Hepatic stellate cell (primary cell): ENCODE measurements around the gene ATAD3B.
A peak's percentile ranks its signal among the peaks of the same experiment; 100 is the strongest.
"Not testable (repeated sequence)": the region's sequence is repeated elsewhere in the genome, so short reads cannot be mapped to it uniquely, and the experiment has no call there.

Experiments used
- DNase-seq: peaks from one replicate; pipeline ENCODE4 v3.0.0; 2011; ENCODE audit warnings: low spot score

ATAD3B gene, protein sequence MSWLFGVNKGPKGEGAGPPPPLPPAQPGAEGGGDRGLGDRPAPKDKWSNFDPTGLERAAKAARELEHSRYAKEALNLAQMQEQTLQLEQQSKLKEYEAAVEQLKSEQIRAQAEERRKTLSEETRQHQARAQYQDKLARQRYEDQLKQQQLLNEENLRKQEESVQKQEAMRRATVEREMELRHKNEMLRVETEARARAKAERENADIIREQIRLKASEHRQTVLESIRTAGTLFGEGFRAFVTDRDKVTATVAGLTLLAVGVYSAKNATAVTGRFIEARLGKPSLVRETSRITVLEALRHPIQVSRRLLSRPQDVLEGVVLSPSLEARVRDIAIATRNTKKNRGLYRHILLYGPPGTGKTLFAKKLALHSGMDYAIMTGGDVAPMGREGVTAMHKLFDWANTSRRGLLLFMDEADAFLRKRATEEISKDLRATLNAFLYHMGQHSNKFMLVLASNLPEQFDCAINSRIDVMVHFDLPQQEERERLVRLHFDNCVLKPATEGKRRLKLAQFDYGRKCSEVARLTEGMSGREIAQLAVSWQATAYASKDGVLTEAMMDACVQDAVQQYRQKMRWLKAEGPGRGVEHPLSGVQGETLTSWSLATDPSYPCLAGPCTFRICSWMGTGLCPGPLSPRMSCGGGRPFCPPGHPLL

DNA sequence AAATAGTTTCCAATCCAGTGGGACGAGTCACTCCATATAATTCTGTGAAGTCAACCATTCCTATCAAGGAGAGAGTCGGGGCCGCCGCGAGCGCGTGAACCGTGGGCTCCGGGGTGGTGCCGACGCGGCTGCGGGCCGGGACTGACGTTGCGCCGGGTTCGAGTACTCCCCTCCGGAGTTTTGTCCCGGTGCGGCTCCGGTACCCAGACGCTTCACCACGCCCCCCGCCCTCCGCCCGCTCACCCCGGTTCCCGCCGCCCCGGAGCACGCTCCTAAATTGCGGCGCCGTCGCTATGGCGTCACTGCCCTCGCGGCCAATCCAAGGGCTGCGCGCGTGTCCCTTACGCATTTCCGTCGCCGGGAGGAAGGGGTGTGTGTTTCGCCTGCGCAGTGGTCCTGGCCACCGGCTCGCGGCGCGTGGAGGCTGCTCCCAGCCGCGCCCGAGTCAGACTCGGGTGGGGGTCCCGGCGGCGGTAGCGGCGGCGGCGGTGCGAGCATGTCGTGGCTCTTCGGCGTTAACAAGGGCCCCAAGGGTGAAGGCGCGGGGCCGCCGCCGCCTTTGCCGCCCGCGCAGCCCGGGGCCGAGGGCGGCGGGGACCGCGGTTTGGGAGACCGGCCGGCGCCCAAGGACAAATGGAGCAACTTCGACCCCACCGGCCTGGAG lies at the start of gene ATAD3B:
ATAD3B (plus strand) TSS at position 377 of the 664 bp plus-strand sequence; CDS start at position 497, 120 bp downstream.
- peak; percentile 98 for DNase-seq

DNA sequence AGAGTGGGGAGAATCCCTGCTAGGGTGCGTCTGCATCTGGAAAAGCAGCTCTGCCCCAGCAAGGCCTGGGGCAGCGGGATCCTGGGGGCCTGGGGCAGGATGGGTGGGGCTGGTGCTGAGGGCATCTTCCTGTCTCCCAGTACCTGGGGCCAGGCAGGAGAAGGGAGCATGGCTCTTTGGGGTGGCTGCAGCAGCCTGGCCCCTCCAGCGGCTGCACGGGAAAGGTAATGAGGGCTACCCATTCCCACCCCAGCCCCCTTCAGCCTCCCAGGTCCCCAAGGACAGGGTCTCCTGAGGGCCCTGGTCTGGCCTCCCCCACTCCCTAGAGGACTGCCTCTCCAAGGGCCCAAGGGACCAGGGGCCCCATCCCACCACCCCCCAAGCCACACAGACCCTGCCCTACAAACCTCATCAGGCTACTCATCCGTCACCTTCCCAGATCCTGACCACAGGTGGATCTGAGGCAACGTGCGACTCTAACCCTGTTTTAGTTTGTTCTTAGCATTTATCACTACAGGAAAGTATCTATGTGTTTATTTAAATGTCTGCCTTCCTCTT lies 49.6 kb upstream of the ATAD3B start:
- no peak for DNase-seq

DNA sequence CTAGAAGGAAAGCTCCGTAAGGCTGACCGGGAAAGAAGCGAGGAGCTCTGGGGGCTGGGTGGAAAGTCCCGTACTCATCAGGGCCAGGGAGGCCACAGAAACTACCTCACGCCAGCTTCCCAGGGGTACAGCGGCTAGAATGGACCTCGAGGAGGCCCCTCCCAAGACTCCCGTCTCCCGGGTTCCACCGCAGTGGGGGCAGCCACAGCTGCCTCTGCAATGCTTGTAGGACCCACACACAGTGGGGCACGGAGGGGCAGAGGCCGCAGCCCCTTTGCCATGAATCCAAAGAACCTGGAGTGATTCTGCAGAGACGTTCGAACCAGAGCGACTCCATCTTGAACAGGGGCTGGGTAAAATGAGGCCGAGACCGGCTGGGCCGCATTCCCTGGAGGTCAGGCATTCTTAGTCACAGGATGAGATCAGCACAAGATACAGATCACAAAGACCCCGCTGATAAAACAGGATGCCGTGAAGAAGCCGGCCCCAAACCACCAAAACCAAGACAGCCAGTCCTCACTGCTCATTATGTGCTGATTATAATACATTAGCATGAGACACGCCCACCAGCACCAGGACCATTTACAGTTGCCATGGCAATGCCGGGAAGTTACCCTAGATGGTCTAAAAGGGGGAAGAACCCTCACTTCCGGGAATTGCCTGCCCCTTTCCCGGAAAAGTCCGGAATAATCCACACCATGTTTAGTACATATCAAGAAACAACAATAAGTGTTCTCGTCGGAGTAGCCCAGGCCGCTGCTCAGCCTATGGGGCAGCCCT lies 48.9 kb upstream of the ATAD3B start:
- DNase-seq = no peak

DNA sequence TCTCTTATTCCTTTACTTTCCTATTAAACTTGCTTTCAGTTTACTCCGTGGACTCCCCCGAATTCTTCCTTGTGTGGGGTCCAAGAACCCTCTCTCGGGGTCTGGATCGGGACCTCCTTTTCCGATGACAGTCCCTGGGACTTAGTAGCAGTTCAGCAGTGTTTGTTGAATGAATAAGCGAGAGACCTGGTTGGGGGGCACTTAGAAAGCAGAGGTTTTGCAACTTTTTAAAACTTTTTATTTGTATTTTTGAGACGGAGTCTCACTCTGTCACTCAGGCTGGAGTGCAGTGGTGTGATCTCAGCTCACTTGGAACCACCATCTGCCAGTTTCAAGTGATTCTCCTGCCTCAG lies 48.3 kb upstream of the ATAD3B start:
- no peak for DNase-seq

DNA sequence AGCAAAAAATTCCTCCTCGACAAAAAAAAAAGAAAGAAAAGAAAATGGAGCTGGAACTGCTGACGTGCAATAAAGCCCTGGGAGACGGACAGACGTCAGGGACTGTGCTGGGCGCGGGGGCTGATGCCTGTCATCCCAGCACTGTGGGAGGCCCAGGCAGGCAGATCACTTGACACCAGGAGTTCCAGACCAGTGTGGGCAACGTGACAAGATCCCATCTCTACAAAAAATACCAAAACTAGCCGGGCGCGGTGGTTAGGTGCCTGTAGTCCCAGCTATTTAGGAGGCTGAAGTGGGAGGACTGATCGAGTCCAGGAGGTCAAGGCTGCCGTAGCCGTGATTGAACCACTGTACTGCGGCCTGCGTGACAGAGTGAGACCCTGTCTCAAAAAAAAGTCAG lies 46.9 kb upstream of the ATAD3B start:
- DNase-seq = no peak

DNA sequence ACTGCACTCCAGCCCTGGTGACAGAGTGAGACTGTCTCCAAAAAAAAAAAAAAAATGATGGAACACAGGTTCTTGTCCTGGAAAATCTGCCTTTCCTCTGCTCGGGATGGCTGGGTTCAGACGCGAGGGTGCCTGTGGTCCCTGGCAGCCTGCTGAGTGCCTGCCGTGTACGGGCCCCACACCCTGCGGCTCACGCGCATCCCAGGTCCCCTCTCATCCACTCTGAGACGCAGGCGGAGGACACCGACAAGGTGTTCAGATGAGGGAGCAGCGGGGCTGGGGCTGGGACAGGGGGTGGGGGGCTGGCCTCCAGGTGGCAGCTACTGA lies 46.2 kb upstream of the ATAD3B start:
- no peak for DNase-seq

DNA sequence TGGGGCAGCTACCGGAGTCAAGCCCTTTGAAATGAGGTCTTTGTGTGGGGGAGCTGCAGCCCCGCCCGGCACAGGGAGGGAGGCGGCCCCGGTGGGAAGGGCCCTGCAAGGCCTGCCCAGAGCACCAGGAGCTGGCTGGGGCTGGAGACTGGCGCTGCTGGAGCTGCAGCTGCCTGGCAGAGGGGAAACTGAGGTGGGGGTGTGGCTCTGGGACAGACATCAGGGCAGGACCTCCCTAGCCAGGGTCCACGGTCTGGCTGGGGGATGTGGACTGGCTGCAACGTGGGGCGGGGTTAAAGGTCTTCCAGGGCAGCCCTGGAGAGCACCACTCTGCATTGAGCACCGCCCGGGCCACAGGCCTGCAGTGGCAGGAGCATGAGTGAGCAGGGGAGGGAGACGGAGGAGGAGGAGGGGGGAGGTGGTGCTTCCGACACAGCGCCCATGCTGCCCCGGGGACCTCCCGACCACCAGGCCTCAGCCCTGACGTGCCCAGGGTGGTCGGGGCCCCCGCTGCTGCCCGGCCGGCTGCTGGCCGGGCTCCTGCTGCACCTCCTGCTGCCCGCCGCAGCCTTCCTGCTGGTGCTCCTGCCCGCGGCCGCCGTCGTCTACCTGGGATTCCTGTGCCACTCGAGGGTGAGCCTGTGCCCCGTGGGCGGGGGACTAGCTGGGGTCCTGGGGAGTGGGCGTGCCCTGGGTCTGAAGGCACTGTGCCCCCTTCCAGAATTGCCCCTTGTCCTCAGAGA lies 45.6 kb upstream of the ATAD3B start:
- no peak for DNase-seq

DNA sequence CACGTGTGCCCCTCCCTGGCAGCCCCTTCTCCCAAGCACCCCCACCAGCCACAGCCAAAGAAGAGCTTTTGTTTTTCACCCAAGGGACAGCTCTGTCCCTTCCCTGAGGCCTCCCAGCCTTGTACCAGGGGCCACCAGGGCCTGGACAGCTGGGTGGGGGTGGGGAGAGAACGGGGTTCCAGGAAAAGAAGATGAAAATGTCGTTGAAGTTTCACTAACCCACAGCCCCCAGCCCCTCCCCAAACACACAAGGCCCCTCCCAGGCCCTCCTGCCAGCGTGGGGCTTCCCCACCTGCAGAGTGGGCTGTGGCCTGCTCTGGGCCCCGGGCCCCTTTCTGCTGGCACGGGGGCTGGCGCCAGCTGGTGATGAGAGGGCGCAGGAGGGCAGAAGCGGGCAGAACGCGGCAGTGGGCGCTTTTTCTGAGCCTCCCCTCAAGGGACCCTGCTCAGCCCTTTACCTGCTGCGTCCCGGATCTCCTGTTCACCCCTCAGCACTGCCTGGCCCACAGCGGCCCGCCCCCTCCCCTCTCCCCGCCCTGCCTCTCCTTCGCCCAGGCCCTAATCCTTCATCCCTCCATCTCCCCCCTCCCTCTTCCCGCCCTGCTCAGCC lies 45.0 kb upstream of the ATAD3B start:
- no peak for DNase-seq

DNA sequence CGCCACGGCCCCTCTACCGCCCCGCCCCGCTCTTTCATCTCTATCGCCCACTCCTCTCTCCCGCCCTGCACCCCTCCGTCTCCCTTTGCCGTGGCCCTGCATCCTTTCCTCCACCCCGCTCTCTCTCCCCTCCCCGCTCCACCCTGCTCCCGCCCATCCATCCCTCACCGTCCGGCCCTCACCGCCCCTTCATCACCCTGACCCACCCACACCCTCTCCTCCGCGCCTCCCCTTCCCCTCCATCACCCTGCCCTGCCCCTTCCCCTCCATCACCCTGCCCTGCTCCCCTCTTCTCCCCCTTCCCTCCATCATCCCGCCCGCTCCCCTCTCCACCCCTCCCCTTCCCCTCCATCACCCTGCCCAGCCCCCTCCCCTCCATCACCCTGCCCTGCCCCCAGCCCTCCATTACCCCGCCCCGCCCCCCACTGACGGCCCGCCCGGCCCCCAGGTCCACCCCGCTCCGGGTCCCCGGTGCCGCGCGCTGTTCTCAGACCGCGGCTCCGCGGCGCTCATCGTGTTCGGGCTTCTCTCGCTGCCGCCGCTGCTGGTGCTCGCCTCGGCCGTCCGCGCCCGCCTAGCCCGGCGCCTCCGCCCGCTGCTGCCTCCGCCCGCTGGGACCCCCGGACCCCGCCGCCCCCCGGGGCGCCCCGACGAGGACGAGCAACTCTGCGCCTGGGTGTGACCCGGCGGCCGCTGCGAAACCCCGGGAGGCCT lies 44.3 kb upstream of the ATAD3B start:
- peak; percentile 57 for DNase-seq

DNA sequence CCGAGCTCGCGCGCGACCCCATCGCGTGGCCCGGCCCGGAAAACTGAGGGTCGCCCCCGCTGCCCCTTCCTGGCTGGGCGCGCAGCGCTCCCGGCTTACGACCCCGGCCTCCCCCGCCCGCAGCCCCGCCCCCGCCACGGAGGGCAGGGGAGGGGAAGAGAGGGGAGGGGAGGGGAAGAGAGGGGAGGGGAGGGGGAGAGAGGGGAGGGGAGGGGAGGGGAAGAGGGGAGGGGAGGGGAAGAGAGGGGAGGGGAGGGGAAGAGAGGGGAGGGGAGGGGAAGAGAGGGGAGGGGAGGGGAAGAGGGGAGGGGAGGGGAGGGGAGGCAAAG lies 43.8 kb upstream of the ATAD3B start:
- no peak for DNase-seq

DNA sequence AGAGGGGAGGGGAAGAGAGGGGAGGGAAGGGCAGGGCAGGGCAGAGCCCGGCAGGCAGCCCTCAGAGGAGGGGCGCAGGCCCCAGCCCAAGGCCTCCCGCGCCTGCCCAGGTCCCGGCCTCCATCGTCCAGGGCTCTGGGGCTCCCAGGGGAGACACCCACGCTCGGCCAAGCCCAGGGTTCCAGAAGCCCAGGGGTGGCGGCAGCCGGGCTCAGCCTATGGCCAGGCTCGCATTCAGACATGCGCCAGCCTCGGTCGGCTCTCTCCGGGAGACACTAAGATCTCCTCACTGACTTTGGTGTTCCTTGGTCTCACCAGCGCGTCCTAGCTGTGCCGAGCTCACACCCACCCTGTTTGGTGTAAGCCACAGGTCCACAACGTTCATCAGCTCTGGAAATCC lies 43.4 kb upstream of the ATAD3B start:
- no peak for DNase-seq

DNA sequence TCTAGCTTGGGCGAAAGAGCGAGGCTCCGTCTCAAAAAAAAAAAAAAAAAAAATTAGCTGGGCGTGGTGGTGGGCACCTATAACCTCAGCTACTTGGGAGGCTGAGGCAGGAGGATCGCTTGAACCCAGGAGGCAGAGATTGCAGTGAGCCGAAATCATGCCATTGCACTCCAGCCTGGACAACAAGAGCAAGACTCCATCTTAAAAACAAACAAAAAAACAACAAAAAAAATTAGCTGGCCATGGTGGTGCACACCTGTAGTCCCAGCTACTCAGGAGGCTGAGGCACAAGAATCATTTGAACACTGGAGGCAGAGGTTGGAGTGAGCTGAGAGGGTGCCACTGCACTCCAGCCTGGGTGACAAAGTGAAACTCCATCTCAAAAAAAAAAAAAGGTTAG lies 42.6 kb upstream of the ATAD3B start:
- not testable (repeated sequence) for DNase-seq

DNA sequence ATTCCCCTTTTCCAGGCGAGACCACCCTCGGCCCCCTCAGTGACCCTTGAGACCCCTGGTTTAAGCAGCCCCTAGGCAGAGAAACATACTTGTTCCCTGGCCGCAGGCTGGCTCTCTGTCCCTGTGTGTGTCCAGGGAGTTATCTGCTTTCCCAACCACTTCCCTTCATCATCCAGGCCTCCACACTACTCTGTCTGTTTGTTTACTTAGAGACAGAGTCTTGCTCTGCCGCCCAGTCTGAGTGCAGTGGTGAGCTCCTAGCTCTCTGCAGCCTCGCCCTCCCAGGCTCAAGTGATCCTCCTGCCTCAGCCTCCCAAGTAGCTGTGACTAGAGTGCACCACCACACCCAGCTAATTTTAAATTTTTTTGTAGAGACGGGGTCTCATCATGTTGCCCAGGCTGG lies 41.9 kb upstream of the ATAD3B start:
- peak; percentile 83 for DNase-seq

DNA sequence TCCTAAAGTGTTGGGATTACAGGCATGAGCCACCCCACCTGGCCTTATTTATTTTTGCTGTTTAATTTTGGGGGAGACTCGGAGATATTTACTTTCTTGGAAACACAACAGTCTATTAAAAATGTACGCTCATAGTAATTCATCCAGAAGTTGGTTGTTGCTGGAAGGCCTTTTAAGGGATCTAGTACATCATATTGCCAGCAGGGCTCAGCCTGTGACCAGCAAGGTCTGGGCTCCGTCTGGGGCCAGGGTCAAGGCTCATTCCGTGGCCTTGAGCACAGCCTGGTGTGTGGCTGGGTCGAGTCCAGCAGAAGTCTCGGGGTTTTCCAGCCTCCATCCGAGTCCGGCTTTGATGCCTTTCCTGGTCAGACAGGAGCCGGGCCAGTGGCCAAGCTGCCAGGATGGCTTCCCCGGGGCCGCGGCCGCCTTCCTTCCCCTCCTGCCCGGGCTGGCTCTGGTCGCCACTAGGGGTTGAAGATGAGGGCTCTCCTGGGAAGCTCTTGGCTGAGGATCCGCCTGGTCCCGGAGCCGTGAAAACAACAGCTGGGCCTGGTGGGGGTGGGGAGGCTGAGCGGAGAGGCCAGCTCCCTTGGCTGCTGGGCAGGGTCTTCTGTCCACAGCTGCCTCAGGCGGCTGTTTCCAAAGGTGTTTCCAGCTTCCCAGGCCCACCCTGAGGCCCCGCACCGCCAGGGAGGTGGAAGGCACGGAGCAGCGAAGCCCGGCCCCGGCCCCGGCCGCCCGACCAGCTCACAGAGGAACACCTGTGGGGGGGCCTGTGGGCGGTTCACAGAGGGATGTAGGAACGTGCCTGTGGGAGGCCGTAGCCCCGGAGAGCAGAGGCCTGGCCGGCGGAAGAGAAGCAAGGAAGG lies 41.2 kb upstream of the ATAD3B start:
- peak; percentile 88 for DNase-seq

DNA sequence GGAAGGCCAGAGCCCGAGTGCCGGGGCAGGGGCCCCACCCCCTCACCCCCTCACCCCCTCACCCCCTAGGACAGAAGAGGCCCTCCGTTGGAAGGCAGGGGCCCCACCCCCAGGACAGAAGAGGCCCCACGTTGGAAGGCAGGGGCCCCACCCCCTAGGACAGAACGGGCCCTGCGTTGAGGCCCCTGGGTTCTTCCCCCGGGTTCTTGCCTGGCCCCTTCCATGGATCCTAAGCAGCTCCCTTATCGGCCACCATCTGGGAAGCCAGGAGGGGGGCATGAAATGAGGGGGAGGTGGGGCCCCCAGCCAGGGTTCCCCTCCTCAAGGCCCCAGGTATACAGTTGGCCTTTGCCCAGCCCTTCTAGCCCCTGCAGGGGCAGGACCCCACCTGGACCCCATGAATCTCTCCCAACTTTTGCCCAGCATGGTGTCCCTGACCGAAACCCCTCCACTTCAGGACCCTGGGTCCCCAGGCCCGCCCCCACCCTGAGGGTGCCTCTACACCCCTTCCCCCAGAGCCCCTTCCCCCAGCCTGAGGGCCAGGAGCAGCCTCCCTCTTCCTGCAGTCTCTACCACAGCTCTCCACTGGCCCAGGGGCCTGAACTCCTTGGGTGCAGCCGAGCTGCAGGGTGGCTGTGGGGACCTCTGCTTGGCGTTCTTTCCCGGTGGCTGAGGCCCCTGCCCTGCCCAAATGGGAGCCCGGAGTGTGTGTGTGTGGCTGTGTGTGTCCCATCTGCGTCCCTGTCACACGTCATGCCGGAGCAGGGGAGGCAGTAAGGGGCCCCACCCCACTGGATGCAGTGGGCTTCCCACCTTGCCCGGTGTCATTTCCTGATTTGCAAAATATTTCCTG lies 40.3 kb upstream of the ATAD3B start:
- DNase-seq = no peak

DNA sequence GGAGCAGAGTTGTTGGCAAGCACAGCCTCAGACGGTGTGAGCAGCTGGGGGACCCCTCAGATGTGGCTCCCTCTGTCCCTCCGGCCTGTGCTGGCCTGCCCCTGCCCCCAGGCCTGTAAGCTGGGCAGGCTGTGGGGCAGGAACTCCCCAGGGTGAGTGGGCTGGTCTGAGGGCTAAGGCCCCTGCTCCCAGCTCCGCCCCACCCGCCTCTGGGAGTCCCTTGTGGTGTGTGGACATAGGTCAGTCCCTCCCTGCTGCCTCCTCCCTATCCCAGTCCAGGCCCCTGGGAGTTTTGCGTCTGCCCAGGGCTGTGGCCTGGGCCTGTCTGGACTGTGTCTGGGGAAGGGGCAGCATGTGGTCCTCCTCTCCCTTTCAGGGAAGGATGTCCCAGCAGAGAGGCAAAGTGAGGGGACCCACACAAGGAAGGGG lies 39.7 kb upstream of the ATAD3B start:
- peak; percentile 82 for DNase-seq

DNA sequence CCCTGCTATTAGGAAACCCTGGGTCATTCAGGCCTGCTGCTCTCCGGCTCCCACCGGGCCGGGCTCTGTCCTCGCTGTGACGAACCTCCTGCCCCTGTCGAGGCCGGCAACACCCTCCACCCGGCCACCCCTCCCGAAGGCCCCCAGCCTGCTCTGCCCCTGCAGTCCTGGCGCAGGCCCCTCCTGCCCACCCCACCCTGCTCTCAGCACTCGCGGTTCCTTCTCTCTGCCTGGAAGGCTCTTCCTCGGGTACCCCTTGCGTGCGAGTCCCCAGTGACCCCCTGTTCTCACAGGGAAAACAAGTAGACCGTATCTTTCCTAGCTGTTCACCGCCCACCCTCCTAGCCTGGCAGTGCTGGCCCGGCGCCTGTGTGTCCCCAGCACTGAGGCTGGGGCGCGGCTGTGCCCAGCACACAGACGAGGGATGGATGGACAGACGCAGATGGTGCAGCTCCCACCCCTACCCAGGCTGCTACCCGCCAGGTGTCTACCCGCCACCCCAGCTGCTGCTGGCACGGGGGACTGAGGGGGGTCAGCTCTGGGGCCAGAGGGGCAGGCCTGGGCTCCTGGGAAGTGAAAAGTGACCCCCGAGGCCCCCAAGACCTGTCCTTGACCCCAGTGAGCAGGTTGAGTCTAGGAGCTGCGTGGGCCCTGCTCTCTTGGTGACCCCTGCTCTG lies 39.2 kb upstream of the ATAD3B start:
- peak; percentile 13 for DNase-seq
